ENCODE measurements around the gene ARAP2.

Gene ARAP2

DNA sequence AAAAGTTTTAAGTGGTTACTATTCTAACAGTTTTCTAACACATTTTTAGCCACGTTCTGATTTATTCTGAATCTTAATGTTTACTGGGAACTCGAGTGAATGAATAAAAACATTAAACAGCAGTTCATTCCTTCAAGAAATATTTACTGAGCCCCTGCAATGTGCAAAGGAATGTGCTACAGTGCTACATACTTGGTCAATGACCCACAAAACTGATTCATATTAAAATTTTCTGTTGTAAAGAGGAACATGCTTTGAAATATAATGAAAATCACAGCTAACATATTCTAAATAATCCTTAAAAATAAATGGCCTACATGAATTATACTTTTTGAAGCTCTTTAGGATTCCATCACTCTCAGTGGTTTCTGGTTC is 78.7 kb downstream of the ARAP2 start:
- TF ChIP-seq ZNF274 (IDR thresholded peaks at IDR 0.05; ENCODE audit: low read depth, low read length): no peak
- no peak overlapping the region for H3K4me3 ChIP-seq (ENCODE audit: low read length)

DNA sequence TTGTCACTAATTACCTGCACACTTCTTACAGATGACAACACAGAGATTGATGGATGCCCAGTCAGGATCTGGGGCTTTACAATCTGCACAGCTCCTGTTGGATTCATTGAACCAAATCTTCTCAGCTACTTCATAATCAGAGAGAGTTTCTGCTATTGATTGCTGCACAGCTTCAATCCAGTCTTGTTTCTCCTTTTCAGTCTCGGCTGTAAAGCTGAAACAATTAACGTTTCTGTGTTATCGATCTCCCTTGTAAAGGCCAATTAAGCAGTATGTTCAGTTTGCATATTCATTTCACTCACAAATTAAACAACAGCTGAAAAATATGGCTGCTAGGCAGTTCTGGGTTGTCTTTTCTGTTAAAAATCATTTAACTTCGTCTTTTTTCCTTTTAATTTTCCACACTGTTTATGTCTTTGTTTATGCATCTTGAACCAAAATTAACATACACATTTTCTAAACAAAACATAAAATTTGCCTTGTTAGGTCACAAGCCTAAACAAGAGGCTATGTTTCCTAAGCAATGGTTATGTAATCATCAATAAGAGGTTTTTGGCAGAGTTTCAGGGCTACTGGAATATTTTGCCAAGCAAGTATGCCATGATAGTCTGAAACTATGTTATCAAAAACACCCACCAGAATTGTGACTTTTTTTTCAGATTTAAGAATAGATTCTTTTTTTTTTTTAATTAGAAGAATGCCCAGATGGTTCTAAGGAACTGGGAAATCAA is 79.2 kb downstream of the ARAP2 start:
- H3K4me3 ChIP-seq (ENCODE audit: low read length): no peak overlapping the region
- TF ChIP-seq ZNF274 (IDR thresholded peaks at IDR 0.05; ENCODE audit: low read depth, low read length): no peak

DNA sequence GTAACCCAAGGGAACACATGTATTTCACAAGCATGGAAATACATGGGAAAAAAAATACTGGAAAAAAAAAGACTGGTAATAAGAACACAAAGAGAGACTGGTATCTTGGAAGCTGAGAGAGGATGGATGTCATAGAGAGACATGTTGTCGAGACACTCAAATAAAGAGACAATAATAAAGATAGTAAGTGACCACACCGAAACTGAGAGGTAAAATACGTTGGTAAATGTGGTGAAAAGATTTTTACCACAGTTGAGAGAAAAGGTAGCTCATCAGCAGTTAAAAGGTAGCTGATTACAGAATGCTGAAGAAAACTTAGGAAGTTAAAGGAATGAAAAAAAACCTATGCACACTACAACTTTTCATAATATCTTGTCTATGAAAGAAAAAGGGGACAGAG is 81.1 kb downstream of the ARAP2 start:
- no peak for TF ChIP-seq ZNF274 (IDR thresholded peaks at IDR 0.05; ENCODE audit: low read depth, low read length)
- no peak overlapping the region for H3K4me3 ChIP-seq (ENCODE audit: low read length)

DNA sequence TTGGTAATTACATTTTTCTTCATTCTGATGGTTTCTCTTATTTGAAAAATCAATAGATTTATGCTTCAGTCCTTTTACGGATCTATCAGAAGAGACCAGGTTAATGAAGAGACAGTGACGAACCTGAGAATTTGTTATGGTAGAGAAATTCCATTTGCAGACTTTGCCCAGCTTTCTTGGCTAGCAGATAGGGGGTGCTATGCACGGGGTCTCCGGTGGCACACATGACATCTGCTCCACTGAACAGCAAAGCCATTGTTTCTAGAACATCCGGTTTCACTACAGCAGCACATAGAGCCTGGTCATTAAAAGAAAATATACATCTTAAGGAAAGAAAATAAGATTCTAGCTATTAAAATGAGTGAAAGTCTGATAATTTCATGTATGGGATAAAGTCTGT is 85.1 kb downstream of the ARAP2 start:
- H3K4me3 ChIP-seq (ENCODE audit: low read length): no peak overlapping the region
- TF ChIP-seq ZNF274 (IDR thresholded peaks at IDR 0.05; ENCODE audit: low read depth, low read length): no peak

DNA sequence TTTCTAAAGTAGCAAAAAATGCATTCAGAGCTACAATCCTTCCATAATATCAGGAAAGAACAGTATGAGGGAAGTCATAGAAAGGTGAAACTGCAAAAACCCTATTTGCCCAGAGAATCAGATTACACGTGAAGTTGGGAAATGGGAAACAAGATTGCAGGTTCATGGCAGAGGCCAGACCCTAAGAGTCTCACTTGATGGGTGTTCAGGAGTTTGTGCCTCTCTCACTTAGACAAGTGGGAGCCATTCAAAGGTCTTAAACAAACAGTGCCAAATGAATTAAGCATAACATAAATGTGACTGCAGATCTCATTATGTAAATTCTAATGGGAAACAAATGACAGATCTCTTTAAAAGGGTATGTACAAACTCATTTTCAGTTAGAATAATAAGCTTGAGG is 91.6 kb downstream of the ARAP2 start:
- no peak for TF ChIP-seq ZNF274 (IDR thresholded peaks at IDR 0.05; ENCODE audit: low read depth, low read length)

DNA sequence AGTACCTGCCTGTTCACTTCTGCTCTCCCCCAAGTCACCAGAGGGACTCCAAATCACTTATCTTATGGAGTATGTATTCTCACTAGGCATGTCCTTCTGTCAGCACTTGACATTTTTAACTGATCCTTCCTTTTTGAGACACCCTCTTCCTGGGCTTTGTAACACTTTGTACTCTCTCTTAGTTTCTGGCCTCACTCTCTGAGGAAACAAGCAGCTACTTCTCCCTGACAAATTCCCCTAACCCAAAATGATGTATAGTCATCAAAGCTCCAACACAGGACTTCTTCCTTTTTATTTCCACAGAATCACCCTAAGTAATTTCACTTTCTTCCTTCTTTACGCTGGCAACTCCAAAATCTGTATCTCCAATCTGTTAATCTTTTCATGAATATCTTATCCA is 101.8 kb downstream of the ARAP2 start:
- no peak for TF ChIP-seq ZNF274 (IDR thresholded peaks at IDR 0.05; ENCODE audit: low read depth, low read length)
- no peak overlapping the region for H3K4me3 ChIP-seq (ENCODE audit: low read length)

More for the DNA sequence above, 91.6 kb downstream of the ARAP2 start:
- no peak overlapping the region for H3K4me3 ChIP-seq (ENCODE audit: low read length)

DNA sequence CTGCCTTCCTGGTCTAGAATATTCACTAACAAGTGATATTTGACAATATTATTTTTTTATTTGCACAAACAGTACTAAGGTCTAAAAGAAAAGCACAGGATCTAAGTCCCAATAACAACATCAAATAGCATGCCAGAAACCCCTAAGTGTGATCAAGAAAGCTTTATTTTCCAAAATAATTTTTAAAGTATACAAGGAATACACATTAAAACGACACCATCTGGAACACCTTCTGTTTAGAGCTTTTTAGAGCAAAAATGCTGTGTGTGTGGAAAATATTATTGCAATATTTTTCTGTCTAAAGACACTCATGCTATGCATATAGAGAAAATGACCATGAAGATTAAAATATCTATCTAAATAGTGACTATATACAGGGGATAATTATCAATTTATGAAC is 103.1 kb downstream of the ARAP2 start:
- TF ChIP-seq ZNF274 (IDR thresholded peaks at IDR 0.05; ENCODE audit: low read depth, low read length): no peak

DNA sequence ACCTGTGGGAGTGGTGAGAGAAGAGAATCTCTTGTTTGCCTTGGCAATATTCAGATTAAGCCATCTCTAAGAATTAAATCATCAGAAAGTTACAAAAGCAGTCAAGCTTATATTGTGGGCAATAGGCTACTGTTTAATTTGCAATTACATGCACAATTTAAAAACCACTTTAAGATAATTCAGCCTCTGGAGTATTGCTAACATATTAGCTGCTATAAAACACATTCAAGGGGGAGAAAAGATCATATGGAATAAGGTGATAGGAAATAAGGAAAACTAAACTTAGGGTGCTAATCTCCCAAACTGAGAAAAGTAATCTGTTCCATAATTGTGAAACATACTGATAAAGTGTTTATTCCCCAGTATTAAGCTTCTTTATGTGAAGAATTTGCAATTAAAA is 103.9 kb downstream of the ARAP2 start:
- no peak for TF ChIP-seq ZNF274 (IDR thresholded peaks at IDR 0.05; ENCODE audit: low read depth, low read length)
- no peak overlapping the region for H3K4me3 ChIP-seq (ENCODE audit: low read length)

More for the DNA sequence above, 103.1 kb downstream of the ARAP2 start:
- no peak overlapping the region for H3K4me3 ChIP-seq (ENCODE audit: low read length)

DNA sequence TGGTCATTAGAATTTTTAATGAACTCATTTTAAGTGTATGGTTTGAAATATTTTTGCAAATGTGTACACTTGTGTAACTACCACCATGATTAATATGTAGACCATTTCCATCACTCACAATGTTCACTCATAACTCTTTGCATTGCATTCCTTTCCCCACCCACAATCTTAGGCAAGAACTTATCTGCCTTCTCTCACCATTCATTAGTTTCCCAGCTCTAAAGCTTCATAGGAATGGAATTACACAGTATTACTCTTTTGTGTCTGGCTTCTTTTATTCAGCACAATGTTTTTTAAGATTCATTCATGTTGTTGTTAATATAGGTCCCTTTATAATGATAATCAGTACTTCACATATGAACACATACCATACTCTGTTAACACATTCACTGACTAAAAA is 106.1 kb downstream of the ARAP2 start:
- no peak overlapping the region for H3K4me3 ChIP-seq (ENCODE audit: low read length)
- TF ChIP-seq ZNF274 (IDR thresholded peaks at IDR 0.05; ENCODE audit: low read depth, low read length): no peak

DNA sequence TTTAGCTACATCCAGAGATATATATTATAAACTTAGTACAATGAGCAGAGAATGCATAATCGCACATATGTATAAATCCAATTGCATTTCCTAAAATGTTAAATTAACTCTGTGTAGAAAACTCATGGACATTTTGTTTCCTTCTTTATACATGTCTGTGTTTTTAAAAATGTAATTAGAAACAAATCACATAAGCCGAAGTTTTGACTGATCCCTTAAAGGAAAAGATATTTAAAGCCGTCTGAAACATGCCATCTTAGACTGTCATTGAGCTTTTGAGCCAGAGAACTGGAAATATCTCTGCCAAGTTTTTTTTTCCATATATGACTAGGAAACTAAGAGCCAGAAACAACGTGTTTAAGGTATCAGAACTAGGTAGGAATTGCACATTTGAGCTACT is 107.0 kb downstream of the ARAP2 start:
- TF ChIP-seq ZNF274 (IDR thresholded peaks at IDR 0.05; ENCODE audit: low read depth, low read length): no peak
- H3K4me3 ChIP-seq (ENCODE audit: low read length): no peak overlapping the region

DNA sequence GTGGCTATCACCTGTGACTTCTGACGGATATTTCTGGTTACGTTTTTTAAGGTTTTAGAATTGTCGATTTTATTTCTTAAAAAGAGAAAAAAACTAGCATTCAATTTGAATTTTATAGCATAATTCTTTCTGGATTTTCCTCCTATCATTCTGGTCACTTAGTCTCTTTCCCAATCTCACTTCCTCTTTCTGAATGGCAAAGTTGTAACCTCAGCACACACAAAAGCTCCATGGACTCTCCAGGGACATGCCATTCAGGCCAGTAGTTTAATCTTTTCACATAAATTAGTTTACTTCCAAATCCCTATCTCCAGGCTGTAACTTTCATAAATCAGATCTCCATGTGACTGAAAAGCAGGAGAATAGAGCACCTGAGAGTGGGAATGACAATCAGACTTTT is 110.7 kb downstream of the ARAP2 start:
- no peak overlapping the region for H3K4me3 ChIP-seq (ENCODE audit: low read length)
- no peak for TF ChIP-seq ZNF274 (IDR thresholded peaks at IDR 0.05; ENCODE audit: low read depth, low read length)

DNA sequence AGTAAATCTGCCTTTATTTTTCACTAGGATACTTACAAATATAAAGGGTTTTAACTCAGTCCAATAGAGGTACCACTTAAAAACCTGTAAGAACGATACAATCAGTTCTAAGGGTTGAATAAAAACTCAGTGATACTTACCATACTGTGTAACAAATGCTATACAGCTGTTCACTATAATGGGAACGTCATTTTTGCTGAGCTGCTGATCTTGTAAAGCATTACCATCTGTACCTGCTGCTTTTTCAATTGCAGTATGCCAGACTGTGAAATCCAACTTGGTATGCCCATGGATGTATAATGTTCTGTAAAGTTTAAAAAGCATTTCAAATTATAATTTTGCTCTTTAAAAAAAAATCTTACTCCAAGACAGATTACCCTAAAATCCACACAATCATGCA is 111.2 kb downstream of the ARAP2 start:
- TF ChIP-seq ZNF274 (IDR thresholded peaks at IDR 0.05; ENCODE audit: low read depth, low read length): no peak

DNA sequence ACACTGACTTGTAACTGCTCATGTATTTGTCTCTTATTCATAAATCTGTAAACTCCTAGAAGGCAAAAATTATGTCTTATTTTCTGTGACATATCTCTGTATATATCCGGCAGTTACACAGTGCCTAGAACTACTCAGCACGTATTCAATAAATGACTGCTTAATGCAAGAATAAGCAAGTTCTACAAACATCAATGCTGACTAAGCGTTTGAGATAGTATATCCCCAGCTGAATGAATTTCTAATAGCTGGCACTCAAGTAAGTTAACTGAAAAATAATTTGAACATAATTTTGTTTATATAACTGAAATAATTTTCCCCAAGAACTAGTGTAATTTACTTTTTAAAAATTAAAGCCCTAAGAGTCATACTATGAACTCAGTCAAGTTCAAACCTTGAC is 113.7 kb downstream of the ARAP2 start:
- no peak overlapping the region for H3K4me3 ChIP-seq (ENCODE audit: low read length)
- no peak for TF ChIP-seq ZNF274 (IDR thresholded peaks at IDR 0.05; ENCODE audit: low read depth, low read length)

More for the DNA sequence above, 111.2 kb downstream of the ARAP2 start:
- no peak overlapping the region for H3K4me3 ChIP-seq (ENCODE audit: low read length)

DNA sequence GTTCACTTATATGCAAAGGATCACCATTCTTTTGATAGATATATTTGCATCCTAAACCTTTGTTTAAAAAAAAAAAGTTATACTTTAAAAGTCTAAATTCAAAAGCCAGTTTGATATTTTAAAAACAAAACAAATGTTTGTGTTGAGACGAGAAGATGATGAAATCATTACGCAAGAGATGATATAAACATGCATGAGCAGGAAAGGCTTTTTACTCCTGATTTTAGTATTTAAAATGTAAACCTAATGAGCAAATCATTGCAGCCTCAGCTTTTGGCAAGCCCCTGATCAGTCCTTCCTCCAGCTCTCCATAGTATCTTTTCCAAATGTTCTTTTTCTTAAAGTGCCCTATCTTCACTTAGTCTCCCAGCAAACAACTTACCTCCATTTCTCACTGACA is 115.6 kb downstream of the ARAP2 start:
- no peak overlapping the region for H3K4me3 ChIP-seq (ENCODE audit: low read length)
- TF ChIP-seq ZNF274 (IDR thresholded peaks at IDR 0.05; ENCODE audit: low read depth, low read length): no peak

DNA sequence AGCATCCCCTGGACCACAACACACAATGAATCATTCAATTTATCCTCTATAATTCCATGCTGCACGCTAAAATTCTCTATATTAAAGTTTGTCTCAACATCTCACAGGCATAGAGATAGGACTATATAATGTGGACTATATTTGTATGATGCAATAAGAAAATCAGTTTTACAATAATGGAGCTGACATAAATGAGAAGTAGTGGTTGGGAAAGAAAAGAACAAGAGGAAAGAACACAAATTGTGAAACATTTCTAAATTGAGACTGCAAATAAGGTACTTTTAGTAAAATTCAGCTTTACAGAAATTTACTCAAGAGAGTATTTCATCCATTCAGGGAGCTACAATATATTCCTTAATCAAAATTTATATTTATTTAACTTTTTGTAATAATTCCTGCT is 120.4 kb downstream of the ARAP2 start:
- TF ChIP-seq ZNF274 (IDR thresholded peaks at IDR 0.05; ENCODE audit: low read depth, low read length): no peak
- H3K4me3 ChIP-seq (ENCODE audit: low read length): no peak overlapping the region

DNA sequence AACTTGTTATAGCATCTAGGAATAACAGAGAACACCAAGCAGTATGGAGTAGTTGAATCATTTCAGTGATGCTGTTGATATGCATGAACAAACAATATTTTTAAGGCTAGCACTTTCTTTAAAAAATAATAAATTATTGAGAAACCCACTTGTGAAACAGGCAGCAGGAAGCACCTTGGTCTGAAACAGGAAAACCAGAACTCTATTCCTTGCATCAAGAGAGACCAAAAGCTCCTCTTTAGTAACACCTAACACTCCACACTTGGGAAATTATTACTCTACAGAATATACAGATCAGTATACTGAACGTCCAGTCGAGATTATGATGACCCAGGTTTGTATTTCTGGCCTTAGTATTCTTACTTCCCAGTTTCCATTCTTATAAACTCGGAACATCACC is 129.0 kb downstream of the ARAP2 start:
- TF ChIP-seq ZNF274 (IDR thresholded peaks at IDR 0.05; ENCODE audit: low read depth, low read length): no peak
- H3K4me3 ChIP-seq (ENCODE audit: low read length): no peak overlapping the region

Measured in GM08714 (cell line).